NCI-H2196 treated with DMSO at 0.1 percent for 48 hours (cell line): ENCODE data around the gene PLIN1.
A peak's percentile ranks its signal among the peaks of the same experiment; 100 is the strongest.
"Not testable (repeated sequence)": the region's sequence is repeated elsewhere in the genome, so short reads cannot be mapped to it uniquely, and the experiment has no call there.

Experiments used
- DNase-seq: peaks from one replicate; lab custom pipeline; 2025; ENCODE audit not compliant: unreplicated experiment; lab: John Stamatoyannopoulos, UW

Gene PLIN1

GRCh38 chr15:89679212-89679611 is at the start of gene PLIN1:
Gene PLIN1 (minus strand): TSS chr15:89679367. CDS start chr15:89677489, 1,878 bp downstream.
- no peak for DNase-seq

- DNase-seq: no peak
Measured at GRCh38 chr15:89728254-89728653, 49.1 kb upstream of the PLIN1 start.

- no peak for DNase-seq
Measured at GRCh38 chr15:89725064-89725463, 45.9 kb upstream of the PLIN1 start.

- DNase-seq: no peak
Measured at GRCh38 chr15:89724621-89725020, 45.5 kb upstream of the PLIN1 start.

GRCh38 chr15:89723031-89723430 is 43.9 kb upstream of the PLIN1 start:
- DNase-seq: no peak

GRCh38 chr15:89714775-89715174 is 35.6 kb upstream of the PLIN1 start:
- DNase-seq: no peak

GRCh38 chr15:89707577-89707976 is 28.4 kb upstream of the PLIN1 start:
- DNase-seq: no peak

- no peak for DNase-seq
Measured at GRCh38 chr15:89704411-89704810, 25.2 kb upstream of the PLIN1 start.

- DNase-seq: no peak
Measured at GRCh38 chr15:89695198-89695597, 16.0 kb upstream of the PLIN1 start.

- DNase-seq: no peak
Measured at GRCh38 chr15:89693696-89694095, 14.5 kb upstream of the PLIN1 start.

- no peak for DNase-seq
Measured at GRCh38 chr15:89693091-89693490, 13.9 kb upstream of the PLIN1 start.

- peak; percentile 58 for DNase-seq
Measured at GRCh38 chr15:89690276-89691218, 11.4 kb upstream of the PLIN1 start, which contains the start of the genes PEX11A and WDR93. Gene PEX11A (minus strand): TSS chr15:89690754. CDS start chr15:89690632, 122 bp downstream. Gene WDR93 (plus strand): TSS chr15:89690811. CDS start chr15:89701747, 10,936 bp downstream.

GRCh38 chr15:89689930-89690275 is 10.7 kb upstream of the PLIN1 start:
- not testable (repeated sequence) for DNase-seq

GRCh38 chr15:89686522-89686921 is 7.4 kb upstream of the PLIN1 start:
- no peak for DNase-seq

GRCh38 chr15:89685995-89686394 is 6.8 kb upstream of the PLIN1 start:
- DNase-seq: no peak

- no peak for DNase-seq
Measured at GRCh38 chr15:89681146-89681545, 2.0 kb upstream of the PLIN1 start.

GRCh38 chr15:89680282-89680873 is 1.2 kb upstream of the PLIN1 start:
- DNase-seq: peak; percentile 76

- DNase-seq: no peak
Measured at GRCh38 chr15:89677381-89677780, 1.8 kb downstream of the PLIN1 start.

- DNase-seq: no peak
Measured at GRCh38 chr15:89675606-89676005, 3.6 kb downstream of the PLIN1 start.

- no peak for DNase-seq
Measured at GRCh38 chr15:89674526-89674925, 4.6 kb downstream of the PLIN1 start.

GRCh38 chr15:89673165-89673512 is 6.0 kb downstream of the PLIN1 start:
- no peak for DNase-seq
